ENCODE results near the gene ACTR5. TPM values are rescaled to one million over a fixed set of nuclear protein-coding genes. Genes with fewer than 3 reads are reported as not detected.

Gene ACTR5
- total RNA-seq, 2 donors from 2014 or later = 8.0 to 8.1 TPM

- H3K9me3 ChIP-seq = no peaks in the 10 kb centered on the region
- no peak for TF ChIP-seq CTCF (IDR thresholded peaks at IDR 0.05)
- H3K27ac ChIP-seq = no peak overlapping the region
- H3K4me1 ChIP-seq (ENCODE audit: control insufficient read depth in 1 of 2, low read depth in 2 of 2) = peaks cover 2 to 19% of the 10 kb centered on the region in 2 donors
- H3K4me3 ChIP-seq = no peak overlapping the region
- no peaks in the 10 kb centered on the region for H3K27me3 ChIP-seq (replicated peaks; ENCODE audit: insufficient read depth)
- ATAC-seq (ENCODE audit: insufficient number of reproducible peaks, low FRiP score, low read depth) (no peak), DNase-seq (ENCODE audit: low spot score) (no peak)
- peaks cover 32% of the 10 kb centered on the region for H3K36me3 ChIP-seq
These were observed 23.4 kb downstream of the ACTR5 start for GRCh38 chr20:38771621-38772020.

- H3K4me1 ChIP-seq (ENCODE audit: control insufficient read depth in 1 of 2, low read depth in 2 of 2) = peaks cover 0 to 8% of the 10 kb centered on the region in 2 donors
- no peaks in the 10 kb centered on the region for H3K27me3 ChIP-seq (replicated peaks; ENCODE audit: insufficient read depth)
- peaks cover 14% of the 10 kb centered on the region for H3K36me3 ChIP-seq
These were observed 25.9 kb downstream of the ACTR5 start for GRCh38 chr20:38774167-38774566.

GRCh38 chr20:38776363-38776762 is 28.1 kb downstream of the ACTR5 start:
- ATAC-seq (ENCODE audit: insufficient number of reproducible peaks, low FRiP score, low read depth) (no peak), DNase-seq (ENCODE audit: low spot score) (no peak)
- Histone ChIP-seq H3K4me1 (ENCODE audit: control insufficient read depth in 1 of 2, low read depth in 2 of 2) (peaks cover 0 to 8% of the 10 kb centered on the region in 2 donors), H3K4me3 (no peak overlapping the region), H3K9me3 (no peaks in the 10 kb centered on the region), H3K27me3 (replicated peaks; ENCODE audit: insufficient read depth) (no peaks in the 10 kb centered on the region), H3K27ac (no peak overlapping the region), H3K36me3 (peaks cover 13% of the 10 kb centered on the region)
- no peak for TF ChIP-seq CTCF (IDR thresholded peaks at IDR 0.05)

More at GRCh38 chr20:38774167-38774566, 25.9 kb downstream of the ACTR5 start:
- no peak for DNase-seq (ENCODE audit: low spot score)
- ATAC-seq (ENCODE audit: insufficient number of reproducible peaks, low FRiP score, low read depth) = no peak
- TF ChIP-seq CTCF (IDR thresholded peaks at IDR 0.05) = no peak
- H3K4me3 ChIP-seq = no peak overlapping the region
- no peaks in the 10 kb centered on the region for H3K9me3 ChIP-seq
- no peak overlapping the region for H3K27ac ChIP-seq

GRCh38 chr20:38779247-38780097 is 31.2 kb downstream of the ACTR5 start:
- H3K9me3 ChIP-seq = no peaks in the 10 kb centered on the region
- DNase-seq (ENCODE audit: low spot score) (no peak), ATAC-seq (ENCODE audit: insufficient number of reproducible peaks, low FRiP score, low read depth) (no peak)
- peaks cover 2% of the 10 kb centered on the region for H3K36me3 ChIP-seq
- H3K27ac ChIP-seq = no peak overlapping the region
- no peaks in the 10 kb centered on the region for H3K27me3 ChIP-seq (replicated peaks; ENCODE audit: insufficient read depth)
- H3K4me1 ChIP-seq (ENCODE audit: control insufficient read depth in 1 of 2, low read depth in 2 of 2) = no peaks in the 10 kb centered on the region
- no peak overlapping the region for H3K4me3 ChIP-seq
- no peak for TF ChIP-seq CTCF (IDR thresholded peaks at IDR 0.05)

- H3K4me3 ChIP-seq = no peak overlapping the region
- no peaks in the 10 kb centered on the region for H3K36me3 ChIP-seq
- no peaks in the 10 kb centered on the region for H3K9me3 ChIP-seq
- H3K27me3 ChIP-seq (replicated peaks; ENCODE audit: insufficient read depth) = no peaks in the 10 kb centered on the region
- DNase-seq (ENCODE audit: low spot score) = no peak
- no peak for TF ChIP-seq CTCF (IDR thresholded peaks at IDR 0.05)
- no peak for ATAC-seq (ENCODE audit: insufficient number of reproducible peaks, low FRiP score, low read depth)
- no peaks in the 10 kb centered on the region for H3K4me1 ChIP-seq (ENCODE audit: control insufficient read depth in 1 of 2, low read depth in 2 of 2)
- H3K27ac ChIP-seq = no peak overlapping the region
These were observed 34.0 kb downstream of the ACTR5 start for GRCh38 chr20:38782275-38782674.

Measured in thoracic aorta (tissue), 2 donors.